RWPE2 (cell line): Measurements from ENCODE around the gene ARHGEF37.

Experiments used
- ATAC-seq: fragments of 200-7000 bp; cut with Tn5 transposase; 3 replicates; pipeline ENCODE4 v1.9.1; 2021; ENCODE audit warnings: low read depth
- DNase-seq: peaks from one replicate; pipeline ENCODE4 v3.0.0-alpha.2; 2020; ENCODE audit warnings: low spot score
- H3K27ac ChIP-seq: fragments of 450-650 bp; 2 replicates; pipeline ENCODE4 v1.5.1; 2017; ENCODE audit warnings: mild to moderate bottlenecking; ENCODE audit not compliant: poor library complexity, severe bottlenecking
- H3K27me3 ChIP-seq: fragments of 250-450 bp; sonication (Bioruptor Pico); 2 replicates; pipeline ENCODE4 v1.5.1; 2021; ENCODE audit warnings: mild to moderate bottlenecking, moderate library complexity; ENCODE audit not compliant: insufficient read depth, poor library complexity, severe bottlenecking
- H3K36me3 ChIP-seq: fragments of 250-450 bp; sonication (Bioruptor Pico); 2 replicates; pipeline ENCODE4 v1.5.1; 2020; ENCODE audit warnings: low read depth, mild to moderate bottlenecking, moderate library complexity
- H3K4me1 ChIP-seq: fragments of 250-450 bp; sonication (Bioruptor Pico); 2 replicates; pipeline ENCODE4 v1.5.1; 2021; ENCODE audit warnings: mild to moderate bottlenecking, moderate library complexity; ENCODE audit not compliant: insufficient read depth, poor library complexity, severe bottlenecking
- H3K4me3 ChIP-seq: fragments of 250-450 bp; sonication (Bioruptor Pico); 2 replicates; pipeline ENCODE4 v1.5.1; 2021; ENCODE audit warnings: mild to moderate bottlenecking, moderate library complexity; ENCODE audit not compliant: severe bottlenecking
- H3K9me3 ChIP-seq: fragments of 250-450 bp; sonication (Bioruptor Pico); 2 replicates; pipeline ENCODE4 v1.5.1; 2021; ENCODE audit warnings: mild to moderate bottlenecking, moderate library complexity; ENCODE audit not compliant: severe bottlenecking
- CTCF ChIP-seq: fragments of 450-650 bp; IDR thresholded peaks from one replicate; pipeline ENCODE4 v1.5.1; 2017; ENCODE audit warnings: mild to moderate bottlenecking, moderate library complexity; ENCODE audit not compliant: poor library complexity, severe bottlenecking

ARHGEF37 gene

GRCh38 chr5:149635394-149635793 lies 54.1 kb downstream of the ARHGEF37 start:
- no peak for DNase-seq
- H3K4me1 ChIP-seq, result peaks cover 35% of the 10 kb centered on the region

GRCh38 chr5:149636191-149636860 lies 55.0 kb downstream of the ARHGEF37 start:
- H3K27me3 ChIP-seq, result no peaks in the 10 kb centered on the region
- H3K4me1 ChIP-seq, result peaks cover 35% of the 10 kb centered on the region
- DNase-seq (no peak), ATAC-seq (no peak)
- H3K36me3 ChIP-seq, result no peaks in the 10 kb centered on the region
- H3K4me3 ChIP-seq, result no peak overlapping the region
- no peak for TF ChIP-seq CTCF
- peak overlapping the region; percentile 89 for H3K27ac ChIP-seq
- H3K9me3 ChIP-seq, result no peaks in the 10 kb centered on the region

More at GRCh38 chr5:149635394-149635793, 54.1 kb downstream of the ARHGEF37 start:
- Histone ChIP-seq H3K27me3 (no peaks in the 10 kb centered on the region), H3K4me3 (no peak overlapping the region), H3K36me3 (no peaks in the 10 kb centered on the region), H3K27ac (peak overlapping the region; percentile 89), H3K9me3 (no peaks in the 10 kb centered on the region)
- peak; percentile 15; the same call in 1 of the 3 replicates for ATAC-seq
- no peak for TF ChIP-seq CTCF

GRCh38 chr5:149636861-149637246 lies 55.6 kb downstream of the ARHGEF37 start:
- ATAC-seq (peak; percentile 58), DNase-seq (no peak)
- peaks cover 34% of the 10 kb centered on the region for H3K4me1 ChIP-seq
- no peak overlapping the region for H3K4me3 ChIP-seq
- H3K9me3 ChIP-seq, result no peaks in the 10 kb centered on the region
- H3K27me3 ChIP-seq, result no peaks in the 10 kb centered on the region
- TF ChIP-seq CTCF, result peak; percentile 97
- no peak overlapping the region for H3K27ac ChIP-seq
- no peaks in the 10 kb centered on the region for H3K36me3 ChIP-seq

- H3K4me1 ChIP-seq, result peaks cover 21% of the 10 kb centered on the region
- H3K27me3 ChIP-seq, result no peaks in the 10 kb centered on the region
- H3K36me3 ChIP-seq, result no peaks in the 10 kb centered on the region
- TF ChIP-seq CTCF, result no peak
- no peak overlapping the region for H3K27ac ChIP-seq
- H3K4me3 ChIP-seq, result no peak overlapping the region
- no peak for ATAC-seq
- no peak for DNase-seq
- H3K9me3 ChIP-seq, result no peaks in the 10 kb centered on the region
Observed at GRCh38 chr5:149638136-149638535, 56.8 kb downstream of the ARHGEF37 start.

- Histone ChIP-seq H3K4me3 (no peak overlapping the region), H3K27me3 (no peaks in the 10 kb centered on the region), H3K4me1 (peaks cover 15% of the 10 kb centered on the region), H3K9me3 (no peaks in the 10 kb centered on the region), H3K36me3 (no peaks in the 10 kb centered on the region), H3K27ac (no peak overlapping the region)
- no peak for TF ChIP-seq CTCF
- no peak for DNase-seq
- ATAC-seq, result no peak
Observed at GRCh38 chr5:149638546-149639241, 57.4 kb downstream of the ARHGEF37 start.
